Muscle of back (tissue), 11 donors: ENCODE results near the gene DKKL1. TPM values are rescaled to one million over a fixed set of nuclear protein-coding genes. Genes with fewer than 3 reads are reported as not detected.
"Not testable (repeated sequence)": the region's sequence is repeated elsewhere in the genome, so short reads cannot be mapped to it uniquely, and the experiment has no call there.

Experiments used
- DNase-seq, 3 donors: peaks; one replicate each; pipeline versions ENCODE4 v3.0.0 to v3.0.0-alpha.2; 2013
- polyA plus RNA-seq, 10 donors: library from polyadenylated mRNA; unstranded; fragments of 120-200 nt; gene quantifications; one replicate each; pipeline ENCODE4 v1.2.1, GENCODE V29; 2013; ENCODE audit not compliant: insufficient read length in 10 of 10

Gene DKKL1
- polyA plus RNA-seq, 10 donors, result 1.3 to 2.7 (median 1.8) TPM

GRCh38 chr19:49361438-49362047, 2.1 kb upstream of the DKKL1 start:
- DNase-seq, result peak; percentile 91 to 96 (median 95)

GRCh38 chr19:49362048-49362928, 1.4 kb upstream of the DKKL1 start, which contains the start of gene TEAD2:
Gene TEAD2 (minus strand): TSS chr19:49362416. CDS start chr19:49360075, 2,341 bp downstream.
- peak; percentile 70 to 95 (median 87) for DNase-seq

GRCh38 chr19:49362929-49363267, 779 bp upstream of the DKKL1 start:
- no peak for DNase-seq

GRCh38 chr19:49364083-49364737, 533 bp downstream of the DKKL1 start:
- peak in 1 of 3 donors; percentile 26 for DNase-seq

GRCh38 chr19:49366110-49366509, 2.4 kb downstream of the DKKL1 start:
- no peak for DNase-seq

GRCh38 chr19:49368711-49369358, 5.2 kb downstream of the DKKL1 start:
- DNase-seq, result no peak

GRCh38 chr19:49371184-49371583, 7.5 kb downstream of the DKKL1 start:
- no peak for DNase-seq

GRCh38 chr19:49373174-49373573, 9.5 kb downstream of the DKKL1 start:
- not testable (repeated sequence) for DNase-seq

- DNase-seq, result no peak
Measured at GRCh38 chr19:49374665-49375434, 11.2 kb downstream of the DKKL1 start.

GRCh38 chr19:49378512-49378911, 14.8 kb downstream of the DKKL1 start:
- DNase-seq, result peak in 1 of 3 donors; percentile 53

GRCh38 chr19:49380391-49380790, 16.7 kb downstream of the DKKL1 start:
- no peak for DNase-seq

GRCh38 chr19:49382639-49383038, 19.0 kb downstream of the DKKL1 start:
- no peak for DNase-seq

GRCh38 chr19:49383599-49383998, 19.9 kb downstream of the DKKL1 start:
- no peak for DNase-seq

- peak; percentile 31 to 84 (median 52) for DNase-seq
Measured at GRCh38 chr19:49387936-49388372, 24.3 kb downstream of the DKKL1 start, which contains the start of gene KASH5. Gene KASH5 (plus strand): TSS chr19:49388249. CDS start chr19:49390884, 2,635 bp downstream.

- DNase-seq, result no peak
Measured at GRCh38 chr19:49389406-49389805, 25.7 kb downstream of the DKKL1 start.

GRCh38 chr19:49390131-49390928, 26.7 kb downstream of the DKKL1 start:
- no peak for DNase-seq

GRCh38 chr19:49390929-49391359, 27.3 kb downstream of the DKKL1 start:
- DNase-seq, result no peak

GRCh38 chr19:49391581-49392399, 28.1 kb downstream of the DKKL1 start:
- DNase-seq, result peak; percentile 64 to 87 (median 81)

- no peak for DNase-seq
Measured at GRCh38 chr19:49393881-49394280, 30.2 kb downstream of the DKKL1 start.
